Subcutaneous adipose tissue (tissue), 4 donors: Measurements from ENCODE around the gene SFXN4. TPM values are rescaled to one million over a fixed set of nuclear protein-coding genes. Genes with fewer than 3 reads are reported as not detected.

Experiments
- CTCF ChIP-seq: fragments of 450-650 bp; IDR thresholded peaks from one replicate; pipeline ENCODE4 v1.5.1; 2016; ENCODE audit warnings: low read depth, mild to moderate bottlenecking, control low read depth, antibody characterized with exemption, moderate library complexity
- total RNA-seq, 4 donors: library from RNA; depleted of rRNA; stranded (reverse); fragments of >200 nt; gene quantifications; one replicate each; pipeline ENCODE4 v1.1.0, GENCODE V29; 2016

SFXN4 gene
- total RNA-seq, 4 donors from 2014 or later = 14.5 to 20.0 (median 16.2) TPM

GRCh38 chr10:119133949-119134348 is 31.6 kb downstream of the SFXN4 start:
- TF ChIP-seq CTCF = no peak

GRCh38 chr10:119132521-119133345 is 32.8 kb downstream of the SFXN4 start:
- no peak for TF ChIP-seq CTCF

- TF ChIP-seq CTCF = no peak
These were observed 33.8 kb downstream of the SFXN4 start for GRCh38 chr10:119131512-119132240.

GRCh38 chr10:119129721-119130120 is 35.8 kb downstream of the SFXN4 start:
- TF ChIP-seq CTCF = no peak

GRCh38 chr10:119125942-119126341 is 39.6 kb downstream of the SFXN4 start:
- no peak for TF ChIP-seq CTCF

GRCh38 chr10:119120875-119121274 is 44.6 kb downstream of the SFXN4 start:
- TF ChIP-seq CTCF = no peak

GRCh38 chr10:119120413-119120867 is 45.1 kb downstream of the SFXN4 start:
- TF ChIP-seq CTCF = no peak
